Measurements from ENCODE around the gene TRABD2A.

Gene TRABD2A

DNA sequence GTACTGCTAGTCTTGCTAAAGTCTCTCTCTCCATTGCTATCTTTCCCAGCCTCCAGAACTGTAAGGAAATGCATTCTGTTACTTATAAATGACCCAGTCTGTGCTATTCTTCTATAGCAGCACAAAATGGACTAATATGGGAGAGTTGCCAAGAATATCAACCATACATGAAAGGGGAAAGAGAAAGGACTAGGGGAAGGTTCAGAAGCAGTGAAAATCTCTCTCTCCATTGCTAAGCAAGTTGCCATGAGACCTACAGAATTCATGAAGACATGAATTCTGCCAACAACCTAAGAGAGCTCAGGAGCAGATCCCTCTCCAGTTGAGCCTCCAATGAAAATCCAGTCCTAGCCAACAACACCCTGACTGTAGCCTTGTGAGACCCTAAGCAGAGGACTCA lies 3.6 kb upstream of the TRABD2A start:
- Histone ChIP-seq H4K91ac (ENCODE audit: low read depth, low read length) (no peak overlapping the region), H2BK120ac (ENCODE audit: insufficient read depth, low read length, poor library complexity) (no peak overlapping the region), H3K18ac (ENCODE audit: low read length) (no peak overlapping the region), H2BK12ac (ENCODE audit: low read length) (no peak overlapping the region), H2AK5ac (ENCODE audit: low read length) (no peak overlapping the region), H3K4me1 (ENCODE audit: control insufficient read depth in 1 of 2, insufficient read depth in 2 of 2, low read length in 2 of 2) (peaks cover 14 to 16% of the 10 kb centered on the region in 2 experiments), H3K9me3 (ENCODE audit: insufficient read depth, low read depth, low read length) (peaks cover 1% of the 10 kb centered on the region), H3K27ac (ENCODE audit: low read depth, low read length) (no peak overlapping the region), H4K12ac (ENCODE audit: low read depth, low read length) (no peak overlapping the region), H3K23ac (ENCODE audit: low read length) (no peak overlapping the region), H3K79me1 (ENCODE audit: low read length) (peaks cover 14% of the 10 kb centered on the region), H4K8ac (ENCODE audit: low read depth, low read length) (no peak overlapping the region), H3K36me3 (ENCODE audit: control insufficient read depth in 1 of 2, insufficient read depth in 2 of 2, low read length in 2 of 2) (no peaks in the 10 kb centered on the region), H3K4me3 (ENCODE audit: low read depth, low read length) (no peak overlapping the region), H3K14ac (ENCODE audit: low read length) (no peak overlapping the region), H3K79me2 (ENCODE audit: control insufficient read depth, insufficient read depth, low read length, poor library complexity) (peaks cover 2% of the 10 kb centered on the region), H3K4ac (ENCODE audit: low read depth, low read length) (no peak overlapping the region), H3K9ac (ENCODE audit: low read length) (no peak overlapping the region), H3K27me3 (ENCODE audit: insufficient read depth, low read length) (peaks cover 18% of the 10 kb centered on the region), H3K4me2 (ENCODE audit: low read length) (no peak overlapping the region), H2BK5ac (ENCODE audit: low read depth, low read length, poor library complexity) (no peak overlapping the region), H2AFZ (ENCODE audit: insufficient read depth, low read length, poor library complexity) (no peak overlapping the region)
- no peak for DNase-seq

DNA sequence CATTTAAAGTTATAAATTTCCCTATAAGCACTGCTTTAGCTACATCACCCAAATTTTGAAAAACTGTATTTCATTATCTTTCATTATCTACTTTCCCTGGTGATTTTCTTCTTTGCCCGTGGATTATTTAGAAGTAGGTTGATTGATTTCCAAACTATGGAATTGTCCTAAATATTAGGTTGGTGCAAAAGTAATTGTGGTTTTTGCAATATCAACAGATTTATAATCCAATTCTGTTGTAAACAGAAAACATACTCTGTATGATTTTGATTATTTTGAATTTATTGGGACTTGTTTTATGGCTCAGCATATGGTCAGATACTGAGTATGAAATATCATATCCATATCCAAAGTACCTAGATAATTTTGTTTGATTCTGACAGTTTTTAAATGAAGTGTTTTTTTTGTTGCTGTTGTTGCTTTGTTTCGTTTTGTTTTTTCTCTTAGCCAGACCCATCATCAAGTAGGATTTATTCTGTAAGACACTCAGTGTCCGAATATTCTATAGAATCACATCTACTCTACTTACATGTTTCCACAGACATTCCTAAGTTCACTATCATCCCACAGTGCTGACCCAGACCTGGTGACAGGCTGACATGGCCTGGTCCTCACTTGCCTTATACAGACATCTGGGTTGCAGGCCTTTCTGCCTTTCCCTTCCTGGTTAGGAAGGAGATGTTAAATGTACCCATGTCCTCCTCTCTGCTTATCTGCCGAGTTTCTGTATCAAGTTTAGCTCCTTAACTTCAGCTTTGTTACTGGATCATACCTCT lies 2.1 kb upstream of the TRABD2A start:
- peaks cover 0 to 2% of the 10 kb centered on the region in 2 experiments for H3K36me3 ChIP-seq (ENCODE audit: control insufficient read depth in 1 of 2, insufficient read depth in 2 of 2, low read length in 2 of 2)
- no peak overlapping the region for H4K91ac ChIP-seq (ENCODE audit: low read depth, low read length)
- WGBS (ENCODE audit: extremely low coverage, insufficient coverage, insufficient read length): no CpG with 5 or more reads among the region's 4 CpGs
- H3K27me3 ChIP-seq (ENCODE audit: insufficient read depth, low read length): peaks cover 26% of the 10 kb centered on the region
- H2AK5ac ChIP-seq (ENCODE audit: low read length): no peak overlapping the region
- no peak overlapping the region for H3K9ac ChIP-seq (ENCODE audit: low read length)
- no peak overlapping the region for H4K8ac ChIP-seq (ENCODE audit: low read depth, low read length)
- no peak overlapping the region for H3K4me3 ChIP-seq (ENCODE audit: low read depth, low read length)
- peaks cover 5 to 7% of the 10 kb centered on the region in 2 experiments for H3K4me1 ChIP-seq (ENCODE audit: control insufficient read depth in 1 of 2, insufficient read depth in 2 of 2, low read length in 2 of 2)
- H4K12ac ChIP-seq (ENCODE audit: low read depth, low read length): no peak overlapping the region
- H2BK120ac ChIP-seq (ENCODE audit: insufficient read depth, low read length, poor library complexity): no peak overlapping the region
- peaks cover 2% of the 10 kb centered on the region for H3K79me2 ChIP-seq (ENCODE audit: control insufficient read depth, insufficient read depth, low read length, poor library complexity)
- no peak overlapping the region for H3K23ac ChIP-seq (ENCODE audit: low read length)
- no peak overlapping the region for H3K27ac ChIP-seq (ENCODE audit: low read depth, low read length)
- H3K18ac ChIP-seq (ENCODE audit: low read length): no peak overlapping the region
- DNase-seq: no peak
- H2BK5ac ChIP-seq (ENCODE audit: low read depth, low read length, poor library complexity): no peak overlapping the region
- no peak overlapping the region for H3K14ac ChIP-seq (ENCODE audit: low read length)
- H2AFZ ChIP-seq (ENCODE audit: insufficient read depth, low read length, poor library complexity): no peak overlapping the region
- H3K4me2 ChIP-seq (ENCODE audit: low read length): no peak overlapping the region
- peaks cover 1% of the 10 kb centered on the region for H3K9me3 ChIP-seq (ENCODE audit: insufficient read depth, low read depth, low read length)
- H2BK12ac ChIP-seq (ENCODE audit: low read length): no peak overlapping the region
- H3K79me1 ChIP-seq (ENCODE audit: low read length): peaks cover 8% of the 10 kb centered on the region
- H3K4ac ChIP-seq (ENCODE audit: low read depth, low read length): no peak overlapping the region

DNA sequence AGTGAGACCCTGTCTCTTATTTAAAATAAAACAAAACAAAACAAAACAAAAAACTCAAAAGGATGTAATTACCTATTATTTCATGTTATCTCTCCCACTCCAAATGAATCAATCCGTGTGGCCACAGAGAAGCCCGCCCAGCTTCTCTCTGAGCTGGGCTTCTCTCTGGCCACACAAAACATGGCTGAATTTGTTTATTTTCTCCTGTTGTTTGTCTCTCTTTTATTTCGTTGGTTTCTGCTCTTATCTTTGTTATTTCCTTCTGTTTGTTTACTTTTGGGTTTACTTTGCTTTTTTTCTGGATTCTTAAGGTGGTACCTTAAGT lies 1.5 kb upstream of the TRABD2A start:
- H3K4ac ChIP-seq (ENCODE audit: low read depth, low read length): no peak overlapping the region

DNA sequence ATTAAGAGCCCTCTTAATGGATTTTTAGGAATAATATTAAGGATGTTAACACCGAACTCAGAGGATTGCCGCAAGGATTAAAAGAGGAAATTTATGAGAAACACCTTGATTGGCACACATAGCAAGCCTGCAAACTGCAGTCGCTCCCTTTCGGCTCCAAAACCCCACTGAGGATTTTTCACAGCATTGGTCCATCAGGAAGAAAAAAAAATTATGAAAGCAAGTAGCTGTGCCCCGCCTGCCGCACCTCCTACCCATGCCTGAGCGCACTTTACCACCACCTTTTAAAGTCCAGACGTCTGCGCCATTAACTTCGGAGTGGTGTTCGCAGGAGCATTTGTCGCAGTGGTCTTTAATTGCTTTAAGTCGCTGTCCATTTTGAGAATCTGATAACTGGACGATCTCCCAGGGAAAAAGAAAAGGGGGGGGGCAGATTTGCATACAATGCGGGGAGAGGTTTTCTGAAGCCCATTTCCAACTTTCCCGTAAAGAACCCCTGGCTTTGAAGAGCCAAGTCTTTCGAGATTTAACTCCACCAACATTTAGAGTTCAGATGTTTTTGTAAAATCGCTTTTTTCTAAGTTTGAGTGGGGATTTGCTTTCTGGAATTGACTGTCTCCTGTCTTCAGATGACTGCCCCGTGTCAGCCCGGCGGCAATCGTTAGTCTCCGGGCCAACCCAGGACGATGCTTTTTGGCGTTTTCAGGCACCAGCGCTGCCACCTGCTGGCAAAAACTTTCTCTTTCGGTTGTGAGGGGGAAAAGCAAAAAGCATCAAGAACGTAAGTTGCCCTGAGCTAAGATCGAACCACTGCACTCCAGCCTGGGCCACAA lies 913 bp upstream of the TRABD2A start:
- H4K91ac ChIP-seq (ENCODE audit: low read depth, low read length): no peak overlapping the region
- H2AK5ac ChIP-seq (ENCODE audit: low read length): no peak overlapping the region
- peak; percentile 87 to 95 for DNase-seq
- peak overlapping the region; percentile 23 for H2AFZ ChIP-seq (ENCODE audit: insufficient read depth, low read length, poor library complexity)
- H3K27ac ChIP-seq (ENCODE audit: low read depth, low read length): no peak overlapping the region
- no CpG with 5 or more reads among the region's 29 CpGs for WGBS (ENCODE audit: extremely low coverage, insufficient coverage, insufficient read length)
- no peak overlapping the region for H4K8ac ChIP-seq (ENCODE audit: low read depth, low read length)
- peaks cover 4% of the 10 kb centered on the region for H3K79me1 ChIP-seq (ENCODE audit: low read length)
- no peak overlapping the region for H3K14ac ChIP-seq (ENCODE audit: low read length)
- no peak overlapping the region for H3K4me3 ChIP-seq (ENCODE audit: low read depth, low read length)
- peaks cover 5 to 6% of the 10 kb centered on the region in 2 experiments for H3K4me1 ChIP-seq (ENCODE audit: control insufficient read depth in 1 of 2, insufficient read depth in 2 of 2, low read length in 2 of 2)
- H3K4ac ChIP-seq (ENCODE audit: low read depth, low read length): no peak overlapping the region
- no peak overlapping the region for H3K9ac ChIP-seq (ENCODE audit: low read length)
- H3K27me3 ChIP-seq (ENCODE audit: insufficient read depth, low read length): peaks cover 26% of the 10 kb centered on the region
- H2BK12ac ChIP-seq (ENCODE audit: low read length): no peak overlapping the region
- no peak overlapping the region for H3K23ac ChIP-seq (ENCODE audit: low read length)
- H3K36me3 ChIP-seq (ENCODE audit: control insufficient read depth in 1 of 2, insufficient read depth in 2 of 2, low read length in 2 of 2): peaks cover 0 to 2% of the 10 kb centered on the region in 2 experiments
- H3K9me3 ChIP-seq (ENCODE audit: insufficient read depth, low read depth, low read length): peaks cover 1% of the 10 kb centered on the region
- no peak overlapping the region for H3K18ac ChIP-seq (ENCODE audit: low read length)
- H4K12ac ChIP-seq (ENCODE audit: low read depth, low read length): no peak overlapping the region
- no peak overlapping the region for H2BK5ac ChIP-seq (ENCODE audit: low read depth, low read length, poor library complexity)
- H3K4me2 ChIP-seq (ENCODE audit: low read length): peak overlapping the region; percentile 94
- peaks cover 2% of the 10 kb centered on the region for H3K79me2 ChIP-seq (ENCODE audit: control insufficient read depth, insufficient read depth, low read length, poor library complexity)
- no peak overlapping the region for H2BK120ac ChIP-seq (ENCODE audit: insufficient read depth, low read length, poor library complexity)

More for the DNA sequence above, 1.5 kb upstream of the TRABD2A start:
- Histone ChIP-seq H3K18ac (ENCODE audit: low read length) (no peak overlapping the region), H2BK12ac (ENCODE audit: low read length) (no peak overlapping the region), H4K91ac (ENCODE audit: low read depth, low read length) (no peak overlapping the region), H3K4me2 (ENCODE audit: low read length) (no peak overlapping the region), H3K4me1 (ENCODE audit: control insufficient read depth in 1 of 2, insufficient read depth in 2 of 2, low read length in 2 of 2) (peaks cover 5 to 7% of the 10 kb centered on the region in 2 experiments), H3K27me3 (ENCODE audit: insufficient read depth, low read length) (peaks cover 26% of the 10 kb centered on the region), H2AFZ (ENCODE audit: insufficient read depth, low read length, poor library complexity) (no peak overlapping the region), H3K27ac (ENCODE audit: low read depth, low read length) (no peak overlapping the region), H2BK120ac (ENCODE audit: insufficient read depth, low read length, poor library complexity) (no peak overlapping the region), H2AK5ac (ENCODE audit: low read length) (no peak overlapping the region), H4K8ac (ENCODE audit: low read depth, low read length) (no peak overlapping the region), H3K4me3 (ENCODE audit: low read depth, low read length) (no peak overlapping the region), H3K79me2 (ENCODE audit: control insufficient read depth, insufficient read depth, low read length, poor library complexity) (peaks cover 2% of the 10 kb centered on the region), H2BK5ac (ENCODE audit: low read depth, low read length, poor library complexity) (no peak overlapping the region), H3K79me1 (ENCODE audit: low read length) (peaks cover 6% of the 10 kb centered on the region), H3K9me3 (ENCODE audit: insufficient read depth, low read depth, low read length) (peaks cover 1% of the 10 kb centered on the region), H3K9ac (ENCODE audit: low read length) (no peak overlapping the region), H3K14ac (ENCODE audit: low read length) (no peak overlapping the region), H3K36me3 (ENCODE audit: control insufficient read depth in 1 of 2, insufficient read depth in 2 of 2, low read length in 2 of 2) (peaks cover 0 to 2% of the 10 kb centered on the region in 2 experiments), H3K23ac (ENCODE audit: low read length) (no peak overlapping the region), H4K12ac (ENCODE audit: low read depth, low read length) (no peak overlapping the region)
- DNase-seq: no peak
- WGBS (ENCODE audit: extremely low coverage, insufficient coverage, insufficient read length): no CpG with 5 or more reads among the region's 3 CpGs

Data from trophoblast cell (in vitro differentiated cells and primary cell).